CD14-positive monocyte (primary cell): ENCODE results near the gene SLC25A44. TPM values are rescaled to one million over a fixed set of nuclear protein-coding genes. Genes with fewer than 3 reads are reported as not detected.
A peak's percentile ranks its signal among the peaks of the same experiment; 100 is the strongest.

ENCODE experiments used
- DNase-seq, 3 donors: peaks; one replicate each; pipeline ENCODE4 v3.0.0-alpha.2; 2011 to 2022
- H2AFZ ChIP-seq: 2 replicates; pipeline ENCODE4 v1.6.0; 2012; ENCODE audit warnings: mild to moderate bottlenecking, low read depth, low read length, inconsistent platforms; ENCODE audit not compliant: insufficient read depth, poor library complexity, severe bottlenecking
- H3K27ac ChIP-seq, 2 donors: 1 replicate in 1 of 2; 2 replicates in 1 of 2; pipeline ENCODE4 v1.5.1; 2012 to 2013; ENCODE audit warnings: low read length in 2 of 2, control low read depth in 1 of 2, inconsistent platforms in 1 of 2, low read depth in 1 of 2, mild to moderate bottlenecking in 1 of 2
- H3K27me3 ChIP-seq, 2 donors: one replicate each; pipeline versions ENCODE4 v1.6.0 to v1.6.1; 2011 to 2013; ENCODE audit warnings: low read length in 2 of 2; ENCODE audit not compliant: control insufficient read depth in 2 of 2, insufficient read depth in 2 of 2
- H3K36me3 ChIP-seq, 2 donors: replicated peaks in 1 of 2; 1 replicate in 1 of 2; 2 replicates in 1 of 2; pipeline versions ENCODE4 v1.5.1 to v1.6.1; 2012 to 2013; ENCODE audit warnings: low read length in 2 of 2, control low read depth in 1 of 2, inconsistent platforms in 1 of 2, mild to moderate bottlenecking in 1 of 2; ENCODE audit not compliant: insufficient read depth in 2 of 2, control insufficient read depth in 1 of 2
- H3K4me1 ChIP-seq, 2 donors: 1 replicate in 1 of 2; 2 replicates in 1 of 2; pipeline versions ENCODE4 v1.5.1 to v1.6.1; 2012 to 2013; ENCODE audit warnings: low read length in 2 of 2, control low read depth in 1 of 2, inconsistent platforms in 1 of 2, mild to moderate bottlenecking in 1 of 2, moderate library complexity in 1 of 2; ENCODE audit not compliant: insufficient read depth in 2 of 2, control insufficient read depth in 1 of 2
- H3K4me2 ChIP-seq: replicated peaks from 2 replicates; pipeline ENCODE3; 2012; ENCODE audit warnings: low read length, moderate library complexity, mild to moderate bottlenecking; ENCODE audit not compliant: poor library complexity, severe bottlenecking; ENCODE audit errors: extremely low read depth
- H3K4me3 ChIP-seq, 3 experiments: fragments of 200-600 bp in 1 of 3; sonication (generic) in 1 of 3; replicated peaks in 1 of 3; 1 replicate in 2 of 3; 2 replicates in 1 of 3; pipeline ENCODE4 v1.5.1; 2011 to 2013; ENCODE audit warnings: low read length in 3 of 3, mild to moderate bottlenecking in 3 of 3, control low read depth in 2 of 3, low read depth in 2 of 3, inconsistent platforms in 1 of 3, moderate library complexity in 1 of 3
- H3K79me2 ChIP-seq: 2 replicates; pipeline ENCODE4 v1.6.0; 2012; ENCODE audit warnings: mild to moderate bottlenecking, control low read depth, inconsistent platforms, low read length, moderate library complexity; ENCODE audit not compliant: insufficient read depth
- H3K9ac ChIP-seq: 2 replicates; pipeline ENCODE4 v1.6.0; 2017; ENCODE audit warnings: low read length, mild to moderate bottlenecking; ENCODE audit not compliant: insufficient read depth, poor library complexity, severe bottlenecking
- H3K9me3 ChIP-seq, 2 donors: replicated peaks in 1 of 2; 1 replicate in 1 of 2; 2 replicates in 1 of 2; pipeline versions ENCODE4 v1.5.1 to v1.6.1; 2012 to 2013; ENCODE audit warnings: low read length in 2 of 2, control low read depth in 1 of 2; ENCODE audit not compliant: control insufficient read depth in 1 of 2, insufficient read depth in 1 of 2
- H4K20me1 ChIP-seq: 2 replicates; pipeline ENCODE4 v1.6.0; 2012; ENCODE audit warnings: mild to moderate bottlenecking, low read length, control low read depth, moderate library complexity; ENCODE audit not compliant: insufficient read depth
- H3K27ac Mint-ChIP-seq, 7 donors: one replicate each; pipeline ENCODE4 v1.8.0; 2020; ENCODE audit warnings: mild to moderate bottlenecking in 7 of 7, mixed read lengths in 7 of 7, moderate library complexity in 6 of 7, inconsistent platforms in 2 of 7
- H3K27me3 Mint-ChIP-seq, 3 donors: one replicate each; pipeline ENCODE4 v1.8.0; 2021 to 2022; ENCODE audit warnings: low read depth in 3 of 3, mild to moderate bottlenecking in 3 of 3, mixed read lengths in 3 of 3, moderate library complexity in 3 of 3, inconsistent platforms in 1 of 3
- H3K36me3 Mint-ChIP-seq, 2 donors: one replicate each; pipeline ENCODE4 v1.8.0; 2020; ENCODE audit warnings: mixed read lengths in 2 of 2, inconsistent platforms in 1 of 2, mild to moderate bottlenecking in 1 of 2
- H3K4me1 Mint-ChIP-seq: one replicate; pipeline ENCODE4 v1.8.0; 2020; ENCODE audit warnings: mild to moderate bottlenecking, mixed read lengths
- H3K4me3 Mint-ChIP-seq, 2 donors: one replicate each; pipeline ENCODE4 v1.8.0; 2020; ENCODE audit warnings: mild to moderate bottlenecking in 2 of 2, mixed read lengths in 2 of 2, moderate library complexity in 1 of 2
- H3K9me3 Mint-ChIP-seq, 7 donors: one replicate each; pipeline ENCODE4 v1.8.0; 2020 to 2022; ENCODE audit warnings: mixed read lengths in 7 of 7, mild to moderate bottlenecking in 6 of 7, moderate library complexity in 6 of 7, inconsistent platforms in 2 of 7
- CTCF ChIP-seq: fragments of 200-600 bp; IDR thresholded peaks from one replicate; pipeline ENCODE4 v1.8.0; 2022; ENCODE audit warnings: antibody characterized with exemption, mild to moderate bottlenecking
- WGBS: methylation state at CpG from one replicate; pipeline ENCODE4 v1.1.5; 2013; ENCODE audit warnings: missing lambda C conversion rate; ENCODE audit not compliant: insufficient coverage; 5-methylcytosine and 5-hydroxymethylcytosine counted together
- intact Hi-C, 2 donors: fragments of 100-400 bp; cut with micrococcal nuclease; formaldehyde crosslinking; loops; one replicate each; pipeline versions ENCODE4 v1.15.0 to v1.15.1; 2023
- polyA plus RNA-seq, 3 donors: library from polyadenylated mRNA; depleted of rRNA in 1 of 3; unstranded in 2 of 3; stranded (reverse) in 1 of 3; fragments of 300-500 nt in 2 of 3; fragments of >200 nt in 1 of 3; fragmentation: Illumina TruSeq in 2 of 3; gene quantifications; 1 replicate in 2 of 3; 2 replicates in 1 of 3; pipeline ENCODE4 v1.2.3, GENCODE V29; 2012 to 2021

Gene SLC25A44
- polyA plus RNA-seq, 3 donors = 17.1 to 28.8 (median 24.1) TPM

GRCh38 chr1:156162430-156163037, 31.4 kb upstream of the SLC25A44 start:
- Histone ChIP-seq H3K4me3 (no peak overlapping the region), H3K27ac (peak overlapping the region in 1 of 2 donors; percentile 26), H4K20me1 (peaks cover 21% of the 10 kb centered on the region), H3K4me2 (no peak overlapping the region), H3K79me2 (peaks cover 9% of the 10 kb centered on the region), H3K9me3 (no peaks in the 10 kb centered on the region), H3K27me3 (no peaks in the 10 kb centered on the region), H3K36me3 (peaks cover 91 to 97% of the 10 kb centered on the region in 2 donors), H2AFZ (no peak overlapping the region), H3K4me1 (peaks cover 16 to 18% of the 10 kb centered on the region in 2 donors), H3K9ac (no peak overlapping the region)
- Mint-ChIP-seq H3K36me3 (peaks cover 84 to 95% of the 10 kb centered on the region in 2 donors), H3K27me3 (peaks cover 0 to 2% (median 1%) of the 10 kb centered on the region in 3 donors), H3K4me1 (peaks cover 36% of the 10 kb centered on the region), H3K9me3 (peaks cover 0 to 1% (median 0%) of the 10 kb centered on the region in 7 donors), H3K4me3 (no peak overlapping the region), H3K27ac (peak overlapping the region in 3 of 7 donors; percentile 71 to 76 (median 74))
- intact Hi-C loops = loop anchor here in 1 of 2 donors (10.0 kb wide), 1 partner anchor 68 kb away; no protein-coding TSS in a partner anchor
- no peak for DNase-seq
- no peak for TF ChIP-seq CTCF
- WGBS = 100% methylated on average over 4 of the region's 5 CpGs

GRCh38 chr1:156163712-156164111, 30.2 kb upstream of the SLC25A44 start:
- Histone ChIP-seq H2AFZ (no peak overlapping the region), H4K20me1 (peaks cover 23% of the 10 kb centered on the region), H3K4me1 (peaks cover 16 to 18% of the 10 kb centered on the region in 2 donors), H3K9ac (no peak overlapping the region), H3K9me3 (no peaks in the 10 kb centered on the region), H3K27me3 (no peaks in the 10 kb centered on the region), H3K4me3 (no peak overlapping the region), H3K4me2 (no peak overlapping the region), H3K36me3 (peaks cover 85 to 97% of the 10 kb centered on the region in 2 donors), H3K79me2 (peaks cover 1% of the 10 kb centered on the region), H3K27ac (peak overlapping the region in 1 of 2 donors; percentile 58)
- Mint-ChIP-seq H3K27ac (peak overlapping the region in 4 of 7 donors; percentile 25 to 74 (median 56)), H3K4me1 (peaks cover 33% of the 10 kb centered on the region), H3K4me3 (no peak overlapping the region), H3K9me3 (peaks cover 0 to 2% (median 0%) of the 10 kb centered on the region in 7 donors), H3K36me3 (peaks cover 80 to 95% of the 10 kb centered on the region in 2 donors), H3K27me3 (peaks cover 0 to 2% (median 1%) of the 10 kb centered on the region in 3 donors)
- intact Hi-C loops = loop anchor here in 1 of 2 donors (10.0 kb wide), 1 partner anchor 69 kb away; no protein-coding TSS in a partner anchor
- no CpG with 5 or more reads among the region's 1 CpG for WGBS
- TF ChIP-seq CTCF = no peak
- DNase-seq = no peak
